ENCODE data around the gene TMEM108. TPM values are rescaled to one million over a fixed set of nuclear protein-coding genes. Genes with fewer than 3 reads are reported as not detected.

The TMEM108 gene
- polyA plus RNA-seq, 1 donor (not counting 4 experiments of a cell fraction or from before 2014, with no cell fraction given) = not detected

DNA sequence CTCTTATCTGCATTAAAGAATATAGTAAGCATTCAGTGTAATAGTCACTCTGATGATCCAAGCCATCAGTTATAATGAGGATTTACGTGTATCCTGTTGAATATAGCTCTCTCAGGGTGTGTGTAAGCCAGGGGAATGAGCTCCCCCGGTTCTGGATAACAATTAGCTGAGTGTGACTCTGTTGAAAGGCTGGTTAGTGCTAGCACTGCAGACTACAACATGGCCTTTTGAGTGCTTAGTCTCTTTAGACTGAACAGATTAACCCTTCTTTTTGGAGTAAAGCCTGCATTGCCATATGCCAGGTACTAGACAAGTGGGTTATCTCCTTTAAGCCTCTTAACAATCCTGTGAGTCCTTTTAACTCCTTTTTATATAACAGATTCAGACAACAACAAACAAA is 119.5 kb downstream of the TMEM108 start:
- no peak for TF ChIP-seq EZH2 (IDR thresholded peaks at IDR 0.05; ENCODE audit: low read length)
- TF ChIP-seq, protein P1, sequence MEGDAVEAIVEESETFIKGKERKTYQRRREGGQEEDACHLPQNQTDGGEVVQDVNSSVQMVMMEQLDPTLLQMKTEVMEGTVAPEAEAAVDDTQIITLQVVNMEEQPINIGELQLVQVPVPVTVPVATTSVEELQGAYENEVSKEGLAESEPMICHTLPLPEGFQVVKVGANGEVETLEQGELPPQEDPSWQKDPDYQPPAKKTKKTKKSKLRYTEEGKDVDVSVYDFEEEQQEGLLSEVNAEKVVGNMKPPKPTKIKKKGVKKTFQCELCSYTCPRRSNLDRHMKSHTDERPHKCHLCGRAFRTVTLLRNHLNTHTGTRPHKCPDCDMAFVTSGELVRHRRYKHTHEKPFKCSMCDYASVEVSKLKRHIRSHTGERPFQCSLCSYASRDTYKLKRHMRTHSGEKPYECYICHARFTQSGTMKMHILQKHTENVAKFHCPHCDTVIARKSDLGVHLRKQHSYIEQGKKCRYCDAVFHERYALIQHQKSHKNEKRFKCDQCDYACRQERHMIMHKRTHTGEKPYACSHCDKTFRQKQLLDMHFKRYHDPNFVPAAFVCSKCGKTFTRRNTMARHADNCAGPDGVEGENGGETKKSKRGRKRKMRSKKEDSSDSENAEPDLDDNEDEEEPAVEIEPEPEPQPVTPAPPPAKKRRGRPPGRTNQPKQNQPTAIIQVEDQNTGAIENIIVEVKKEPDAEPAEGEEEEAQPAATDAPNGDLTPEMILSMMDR (optimal IDR thresholded peaks at IDR 0.05 in 1 of 3, IDR thresholded peaks at IDR 0.05 in 1 of 3, conservative IDR thresholded peaks at IDR 0.05 in 1 of 3; ENCODE audit: extremely low read depth in 1 of 3, insufficient read depth in 2 of 3, low read length in 3 of 3) = no peak
- no peak for DNase-seq (ENCODE audit: low read depth, low spot score)
- no peaks in the 10 kb centered on the region for H3K4me1 ChIP-seq (ENCODE audit: control insufficient read depth, extremely low read depth, insufficient read depth, low read length)
- no peaks in the 10 kb centered on the region for H3K9me1 ChIP-seq (ENCODE audit: control insufficient read depth, extremely low read depth, insufficient read depth, low read length)
- no peaks in the 10 kb centered on the region for H3K79me2 ChIP-seq (ENCODE audit: control insufficient read depth, insufficient read depth, low read length)
- H3K4me3 ChIP-seq (ENCODE audit: control insufficient read depth in 2 of 3, extremely low read depth in 1 of 3, insufficient read depth in 2 of 3, low read depth in 1 of 3, low read length in 3 of 3) = no peak overlapping the region
- no peak overlapping the region for H3K27ac ChIP-seq (ENCODE audit: control insufficient read depth, insufficient read depth, low read length)
- H4K20me1 ChIP-seq (ENCODE audit: control insufficient read depth, extremely low read depth, insufficient read depth, low read length) = no peaks in the 10 kb centered on the region
- H2AFZ ChIP-seq (ENCODE audit: control insufficient read depth, low read length) = no peak overlapping the region
- dilution Hi-C loops (cut with MboI; ENCODE audit: extremely low pct_ligation_motif_present, low sequenced_read_pairs) = no loop called here
- no peaks in the 10 kb centered on the region for H3K36me3 ChIP-seq (ENCODE audit: control insufficient read depth in 2 of 2, extremely low read depth in 1 of 2, insufficient read depth in 2 of 2, low read length in 2 of 2)
- no peak for FAIRE-seq
- H3K4me2 ChIP-seq (ENCODE audit: control insufficient read depth, extremely low read depth, insufficient read depth, low read depth, low read length) = no peak overlapping the region
- no peak overlapping the region for H3K9ac ChIP-seq (ENCODE audit: control insufficient read depth, extremely low read depth, insufficient read depth, low read length)
- no peaks in the 10 kb centered on the region for H3K27me3 ChIP-seq (ENCODE audit: control insufficient read depth, extremely low read depth, insufficient read depth, low read length)
- no peaks in the 10 kb centered on the region for H3K9me3 ChIP-seq (ENCODE audit: control insufficient read depth, low read depth, low read length)

DNA sequence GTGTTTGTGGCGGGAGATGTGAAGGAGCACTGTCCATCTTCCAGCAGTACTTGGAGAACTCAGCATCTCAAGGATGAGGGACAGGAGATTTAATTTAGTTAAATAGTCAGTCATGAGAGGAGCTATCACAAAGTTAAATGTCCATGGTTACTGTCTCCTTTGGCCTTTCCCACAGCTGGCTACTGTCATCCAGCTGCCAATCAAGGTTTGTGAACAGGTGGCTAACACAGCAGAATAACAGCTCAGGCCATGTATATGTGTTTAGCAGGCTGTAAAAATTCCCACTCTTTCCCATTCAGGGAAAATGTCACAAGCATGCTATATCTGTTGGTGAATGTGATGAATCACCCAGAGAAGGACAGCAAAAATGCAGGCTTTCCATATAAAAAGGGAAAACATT is 120.5 kb downstream of the TMEM108 start:
- no peak for FAIRE-seq

More for the DNA sequence above, 120.5 kb downstream of the TMEM108 start:
- Histone ChIP-seq H3K27me3 (ENCODE audit: control insufficient read depth, extremely low read depth, insufficient read depth, low read length) (no peaks in the 10 kb centered on the region), H3K36me3 (ENCODE audit: control insufficient read depth in 2 of 2, extremely low read depth in 1 of 2, insufficient read depth in 2 of 2, low read length in 2 of 2) (no peaks in the 10 kb centered on the region), H3K27ac (ENCODE audit: control insufficient read depth, insufficient read depth, low read length) (no peak overlapping the region), H4K20me1 (ENCODE audit: control insufficient read depth, extremely low read depth, insufficient read depth, low read length) (no peaks in the 10 kb centered on the region), H3K79me2 (ENCODE audit: control insufficient read depth, insufficient read depth, low read length) (no peaks in the 10 kb centered on the region), H3K9ac (ENCODE audit: control insufficient read depth, extremely low read depth, insufficient read depth, low read length) (no peak overlapping the region), H3K9me1 (ENCODE audit: control insufficient read depth, extremely low read depth, insufficient read depth, low read length) (no peaks in the 10 kb centered on the region), H3K4me2 (ENCODE audit: control insufficient read depth, extremely low read depth, insufficient read depth, low read depth, low read length) (no peak overlapping the region), H3K4me1 (ENCODE audit: control insufficient read depth, extremely low read depth, insufficient read depth, low read length) (no peaks in the 10 kb centered on the region), H2AFZ (ENCODE audit: control insufficient read depth, low read length) (no peak overlapping the region), H3K9me3 (ENCODE audit: control insufficient read depth, low read depth, low read length) (no peaks in the 10 kb centered on the region), H3K4me3 (ENCODE audit: control insufficient read depth in 2 of 3, extremely low read depth in 1 of 3, insufficient read depth in 2 of 3, low read depth in 1 of 3, low read length in 3 of 3) (no peak overlapping the region)
- DNase-seq (ENCODE audit: low read depth, low spot score) = no peak
- TF ChIP-seq, protein P1 (optimal IDR thresholded peaks at IDR 0.05 in 1 of 3, IDR thresholded peaks at IDR 0.05 in 1 of 3, conservative IDR thresholded peaks at IDR 0.05 in 1 of 3; ENCODE audit: extremely low read depth in 1 of 3, insufficient read depth in 2 of 3, low read length in 3 of 3) = no peak
- TF ChIP-seq EZH2 (IDR thresholded peaks at IDR 0.05; ENCODE audit: low read length) = no peak
- dilution Hi-C loops (cut with MboI; ENCODE audit: extremely low pct_ligation_motif_present, low sequenced_read_pairs) = no loop called here

All from keratinocyte (primary cell).